A673 (cell line): ENCODE measurements around the gene ASB15.

Experiments used
- CTCF ChIP-seq: fragments of 300-800, 200-600 bp; sonication (generic); conservative IDR thresholded peaks from 2 replicates; pipeline ENCODE4 v1.5.1; 2017; ENCODE audit warnings: low read depth, mild to moderate bottlenecking, antibody characterized with exemption, low read length, moderate library complexity, mixed read lengths
- EZH2 ChIP-seq: fragments of 200-600 bp; sonication (generic); IDR thresholded peaks from 2 replicates; pipeline ENCODE4 v1.6.1; 2017; ENCODE audit warnings: borderline replicate concordance, low read depth, mild to moderate bottlenecking, mixed read lengths, antibody characterized with exemption, low read length; ENCODE audit not compliant: poor library complexity, severe bottlenecking

- TF ChIP-seq CTCF: no peak
- TF ChIP-seq EZH2: no peak
Measured at GRCh38 chr7:123625254-123625653, 23.6 kb downstream of the ASB15 start.
